Endothelial cell (in vitro differentiated cells): ENCODE data around the gene CNTN4. TPM values are rescaled to one million over a fixed set of nuclear protein-coding genes. Genes with fewer than 3 reads are reported as not detected.

Experiments used
- DNase-seq: peaks from one replicate; pipeline ENCODE4 v3.0.0; 2021; ENCODE audit warnings: low spot score
- H3K27ac Mint-ChIP-seq: one replicate; pipeline ENCODE4 v1.8.0; 2021; ENCODE audit warnings: mixed read lengths, inconsistent platforms; ENCODE audit not compliant: unreplicated experiment
- H3K27me3 Mint-ChIP-seq: one replicate; pipeline ENCODE4 v1.8.0; 2021; ENCODE audit warnings: mild to moderate bottlenecking, moderate library complexity, mixed read lengths, inconsistent platforms; ENCODE audit not compliant: unreplicated experiment
- H3K36me3 Mint-ChIP-seq: one replicate; pipeline ENCODE4 v1.8.0; 2021; ENCODE audit warnings: mild to moderate bottlenecking, low read depth, mixed read lengths, inconsistent platforms; ENCODE audit not compliant: unreplicated experiment
- H3K4me1 Mint-ChIP-seq: one replicate; pipeline ENCODE4 v1.8.0; 2021; ENCODE audit warnings: mild to moderate bottlenecking, mixed read lengths, inconsistent platforms; ENCODE audit not compliant: unreplicated experiment
- H3K4me3 Mint-ChIP-seq: one replicate; pipeline ENCODE4 v1.8.0; 2021; ENCODE audit warnings: mild to moderate bottlenecking, mixed read lengths, inconsistent platforms; ENCODE audit not compliant: unreplicated experiment
- H3K9me3 Mint-ChIP-seq: one replicate; pipeline ENCODE4 v1.8.0; 2021; ENCODE audit warnings: mixed read lengths, inconsistent platforms; ENCODE audit not compliant: unreplicated experiment
- CTCF ChIP-seq: fragments of 200-600 bp; sonication (generic); IDR thresholded peaks from one replicate; pipeline ENCODE4 v1.5.0; 2021; ENCODE audit warnings: antibody characterized with exemption; ENCODE audit not compliant: unreplicated experiment
- total RNA-seq: library from RNA; stranded (reverse); fragmentation: NEBNext Ultra II Directional; extraction: Animal tissue kit (Norgen Biotek cat#: 25700); gene quantifications from one replicate; pipeline ENCODE4 v1.2.1, GENCODE V29; 2021; ENCODE audit not compliant: unreplicated experiment

Gene CNTN4
- total RNA-seq, 1 donor from 2014 or later, result not detected

- Mint-ChIP-seq H3K27ac (no peak overlapping the region), H3K4me3 (no peak overlapping the region), H3K4me1 (no peaks in the 10 kb centered on the region), H3K36me3 (no peaks in the 10 kb centered on the region), H3K27me3 (no peaks in the 10 kb centered on the region), H3K9me3 (peaks cover 25% of the 10 kb centered on the region)
- TF ChIP-seq CTCF, result no peak
- no peak for DNase-seq
These were observed 202.7 kb downstream of the CNTN4 start for GRCh38 chr3:2301361-2301760.

GRCh38 chr3:2303566-2303965 lies 204.9 kb downstream of the CNTN4 start:
- no peaks in the 10 kb centered on the region for H3K36me3 Mint-ChIP-seq
- H3K27me3 Mint-ChIP-seq, result no peaks in the 10 kb centered on the region
- no peak for DNase-seq
- H3K27ac Mint-ChIP-seq, result no peak overlapping the region
- H3K4me1 Mint-ChIP-seq, result no peaks in the 10 kb centered on the region
- H3K9me3 Mint-ChIP-seq, result peaks cover 19% of the 10 kb centered on the region
- no peak overlapping the region for H3K4me3 Mint-ChIP-seq
- no peak for TF ChIP-seq CTCF

GRCh38 chr3:2311022-2311421 lies 212.4 kb downstream of the CNTN4 start:
- Mint-ChIP-seq H3K27ac (no peak overlapping the region), H3K36me3 (no peaks in the 10 kb centered on the region), H3K4me3 (no peak overlapping the region), H3K9me3 (peaks cover 15% of the 10 kb centered on the region), H3K27me3 (no peaks in the 10 kb centered on the region), H3K4me1 (no peaks in the 10 kb centered on the region)
- DNase-seq, result no peak
- no peak for TF ChIP-seq CTCF

- Mint-ChIP-seq H3K9me3 (peaks cover 11% of the 10 kb centered on the region), H3K4me1 (no peaks in the 10 kb centered on the region), H3K36me3 (no peaks in the 10 kb centered on the region), H3K27ac (no peak overlapping the region), H3K4me3 (no peak overlapping the region), H3K27me3 (no peaks in the 10 kb centered on the region)
- DNase-seq, result no peak
- TF ChIP-seq CTCF, result no peak
These were observed 218.9 kb downstream of the CNTN4 start for GRCh38 chr3:2317521-2317920.

- Mint-ChIP-seq H3K9me3 (peaks cover 11% of the 10 kb centered on the region), H3K4me3 (no peak overlapping the region), H3K27me3 (peaks cover 1% of the 10 kb centered on the region), H3K27ac (no peak overlapping the region), H3K36me3 (no peaks in the 10 kb centered on the region), H3K4me1 (no peaks in the 10 kb centered on the region)
- no peak for TF ChIP-seq CTCF
- DNase-seq, result no peak
These were observed 236.3 kb downstream of the CNTN4 start for GRCh38 chr3:2334921-2335320.
